PFSK-1 (cell line): ENCODE results near the gene FNDC3A.

Source experiments
- FOXP2 ChIP-seq: optimal IDR thresholded peaks from 2 replicates; pipeline ENCODE3; 2011; ENCODE audit warnings: borderline replicate concordance, control low read depth, inconsistent platforms; ENCODE audit not compliant: insufficient read depth; ENCODE audit errors: extremely low read length, extremely low read depth
- POLR2AphosphoS5 ChIP-seq: IDR thresholded peaks from 2 replicates; pipeline ENCODE4 v1.6.1; 2012; ENCODE audit warnings: low read depth, mild to moderate bottlenecking, control low read depth, low read length, moderate library complexity
- SIN3A ChIP-seq: IDR thresholded peaks from 2 replicates; pipeline ENCODE4 v1.6.1; 2012; ENCODE audit warnings: mild to moderate bottlenecking, low read length, moderate library complexity, borderline replicate concordance; ENCODE audit not compliant: insufficient read depth
- TAF1 ChIP-seq: IDR thresholded peaks from 2 replicates; pipeline ENCODE4 v1.6.1; 2012; ENCODE audit warnings: low read length, control low read depth, borderline replicate concordance; ENCODE audit not compliant: insufficient read depth
- TF ChIP-seq, protein P1 (sequence below), 2 experiments: IDR thresholded peaks; 2 replicates each; pipeline versions ENCODE4 v1.6.1 to v1.8.0; 2011 to 2012; ENCODE audit warnings: low read depth in 2 of 2, low read length in 2 of 2, control low read depth in 1 of 2, inconsistent platforms in 1 of 2, mild to moderate bottlenecking in 1 of 2, moderate library complexity in 1 of 2; ENCODE audit not compliant: insufficient read depth in 1 of 2

DNA sequence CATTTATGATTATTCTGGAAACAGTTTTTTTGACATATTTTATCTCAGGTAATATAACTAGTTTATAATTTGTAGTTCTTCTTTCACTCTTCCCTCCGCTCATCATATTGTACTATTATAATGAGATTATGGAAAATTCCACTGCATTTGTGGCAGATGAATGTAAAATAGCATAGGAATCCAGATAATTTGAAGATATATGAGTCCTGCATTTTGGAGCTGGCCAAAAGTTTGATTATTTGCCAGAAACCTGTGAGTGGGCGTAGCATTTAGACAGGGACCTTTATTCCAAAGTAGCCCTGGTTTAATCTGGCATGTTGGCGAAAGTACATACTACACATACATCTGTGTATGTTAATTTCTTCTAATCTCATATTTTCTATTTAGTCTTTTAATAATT is 65.2 kb downstream of the FNDC3A start:
- TF ChIP-seq POLR2AphosphoS5 (no peak), TAF1 (no peak), SIN3A (no peak), FOXP2 (no peak)
- TF ChIP-seq, protein P1, sequence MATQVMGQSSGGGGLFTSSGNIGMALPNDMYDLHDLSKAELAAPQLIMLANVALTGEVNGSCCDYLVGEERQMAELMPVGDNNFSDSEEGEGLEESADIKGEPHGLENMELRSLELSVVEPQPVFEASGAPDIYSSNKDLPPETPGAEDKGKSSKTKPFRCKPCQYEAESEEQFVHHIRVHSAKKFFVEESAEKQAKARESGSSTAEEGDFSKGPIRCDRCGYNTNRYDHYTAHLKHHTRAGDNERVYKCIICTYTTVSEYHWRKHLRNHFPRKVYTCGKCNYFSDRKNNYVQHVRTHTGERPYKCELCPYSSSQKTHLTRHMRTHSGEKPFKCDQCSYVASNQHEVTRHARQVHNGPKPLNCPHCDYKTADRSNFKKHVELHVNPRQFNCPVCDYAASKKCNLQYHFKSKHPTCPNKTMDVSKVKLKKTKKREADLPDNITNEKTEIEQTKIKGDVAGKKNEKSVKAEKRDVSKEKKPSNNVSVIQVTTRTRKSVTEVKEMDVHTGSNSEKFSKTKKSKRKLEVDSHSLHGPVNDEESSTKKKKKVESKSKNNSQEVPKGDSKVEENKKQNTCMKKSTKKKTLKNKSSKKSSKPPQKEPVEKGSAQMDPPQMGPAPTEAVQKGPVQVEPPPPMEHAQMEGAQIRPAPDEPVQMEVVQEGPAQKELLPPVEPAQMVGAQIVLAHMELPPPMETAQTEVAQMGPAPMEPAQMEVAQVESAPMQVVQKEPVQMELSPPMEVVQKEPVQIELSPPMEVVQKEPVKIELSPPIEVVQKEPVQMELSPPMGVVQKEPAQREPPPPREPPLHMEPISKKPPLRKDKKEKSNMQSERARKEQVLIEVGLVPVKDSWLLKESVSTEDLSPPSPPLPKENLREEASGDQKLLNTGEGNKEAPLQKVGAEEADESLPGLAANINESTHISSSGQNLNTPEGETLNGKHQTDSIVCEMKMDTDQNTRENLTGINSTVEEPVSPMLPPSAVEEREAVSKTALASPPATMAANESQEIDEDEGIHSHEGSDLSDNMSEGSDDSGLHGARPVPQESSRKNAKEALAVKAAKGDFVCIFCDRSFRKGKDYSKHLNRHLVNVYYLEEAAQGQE (IDR thresholded peaks at IDR 0.05; ENCODE audit: insufficient read depth in 1 of 2, low read depth in 2 of 2, low read length in 2 of 2): no peak
